Panc1 (cell line): Measurements from ENCODE around the gene STX3.

Experiments used
- CTCF ChIP-seq: fragments of 450-650 bp; IDR thresholded peaks from 2 replicates; pipeline ENCODE4 v1.5.1; 2017; ENCODE audit warnings: mild to moderate bottlenecking
- POLR2AphosphoS5 ChIP-seq: IDR thresholded peaks from 2 replicates; pipeline ENCODE4 v1.6.1; 2012; ENCODE audit warnings: mild to moderate bottlenecking, low read depth, low read length, moderate library complexity
- REST ChIP-seq, 2 experiments: IDR thresholded peaks; 2 replicates each; pipeline ENCODE4 v1.6.1; 2011 to 2012; ENCODE audit warnings: low read depth in 2 of 2, control low read depth in 1 of 2, low read length in 1 of 2, mild to moderate bottlenecking in 1 of 2, moderate library complexity in 1 of 2; ENCODE audit not compliant: insufficient read depth in 1 of 2
- SIN3A ChIP-seq: IDR thresholded peaks from 2 replicates; pipeline ENCODE4 v1.6.1; 2012; ENCODE audit warnings: low read depth, mild to moderate bottlenecking, low read length, moderate library complexity, borderline replicate concordance; ENCODE audit not compliant: insufficient read depth
- TCF7L2 ChIP-seq: IDR thresholded peaks from 2 replicates; pipeline ENCODE4 v1.6.1; 2011; ENCODE audit warnings: mild to moderate bottlenecking, low read depth, low read length, inconsistent platforms

- TF ChIP-seq CTCF, result no peak
- no peak for TF ChIP-seq REST (IDR thresholded peaks at IDR 0.05; ENCODE audit: insufficient read depth in 1 of 2, low read depth in 2 of 2, low read length in 1 of 2)
- no peak for TF ChIP-seq TCF7L2
- no peak for TF ChIP-seq SIN3A
- no peak; the same call in 1 of the 2 replicates for TF ChIP-seq POLR2AphosphoS5
These were observed 55.7 kb downstream of the STX3 start for GRCh38 chr11:59810911-59811259.
